Gastrocnemius medialis (tissue), 4 donors: Measurements from ENCODE around the gene INSRR. TPM values are rescaled to one million over a fixed set of nuclear protein-coding genes. Genes with fewer than 3 reads are reported as not detected.

Experiments used
- ATAC-seq, 2 donors: fragments of 150-250 bp; one replicate each; pipeline ENCODE4 v1.9.1; 2016
- DNase-seq, 2 donors: peaks; one replicate each; pipeline ENCODE4 v3.0.0-alpha.2; 2019
- H3K27ac ChIP-seq, 4 donors: fragments of 200-600 bp; sonication (generic); 1 replicate in 1 of 4; 2 replicates in 3 of 4; pipeline ENCODE4 v1.5.1; 2016 to 2018; ENCODE audit warnings: mild to moderate bottlenecking in 2 of 4, moderate library complexity in 1 of 4
- H3K27me3 ChIP-seq, 3 donors: fragments of 200-600 bp; sonication (generic) in 2 of 3; 1 replicate in 1 of 3; 2 replicates in 2 of 3; pipeline versions ENCODE4 v1.5.1 to v1.6.0; 2016 to 2019; ENCODE audit warnings: mild to moderate bottlenecking in 1 of 3, moderate library complexity in 1 of 3
- H3K36me3 ChIP-seq, 2 donors: fragments of 200-600 bp; sonication (generic) in 1 of 2; one replicate each; pipeline ENCODE4 v1.5.1; 2017 to 2018
- H3K4me1 ChIP-seq, 2 donors: fragments of 200-600 bp; sonication (generic) in 1 of 2; one replicate each; pipeline ENCODE4 v1.5.1; 2016 to 2017; ENCODE audit warnings: mild to moderate bottlenecking in 2 of 2
- H3K4me3 ChIP-seq, 4 donors: fragments of 200-600 bp; sonication (generic) in 3 of 4; 1 replicate in 1 of 4; 2 replicates in 3 of 4; pipeline ENCODE4 v1.5.1; 2016 to 2019; ENCODE audit warnings: mild to moderate bottlenecking in 2 of 4
- H3K9me3 ChIP-seq, 3 donors: fragments of 200-600 bp; sonication (generic) in 2 of 3; 1 replicate in 1 of 3; 2 replicates in 2 of 3; pipeline ENCODE4 v1.5.1; 2016 to 2019
- CTCF ChIP-seq, 5 experiments: fragments of 450-650 bp in 3 of 5; fragments of 200-600 bp in 2 of 5; sonication (generic) in 2 of 5; IDR thresholded peaks in 4 of 5; conservative IDR thresholded peaks in 1 of 5; 1 replicate in 4 of 5; 2 replicates in 1 of 5; pipeline ENCODE4 v1.5.1; 2016 to 2019; ENCODE audit warnings: antibody characterized with exemption in 5 of 5, mild to moderate bottlenecking in 3 of 5, moderate library complexity in 3 of 5
- POLR2A ChIP-seq, 2 donors: fragments of 450-650 bp; IDR thresholded peaks; one replicate each; pipeline ENCODE4 v1.6.1; 2017; ENCODE audit warnings: antibody characterized with exemption in 2 of 2, mild to moderate bottlenecking in 2 of 2, moderate library complexity in 2 of 2
- in situ Hi-C, 4 donors: fragments of 200-750 bp; cut with MboI; loops; one replicate each; pipeline versions ENCODE4 v1.15.0 to v1.8.0; 2017; ENCODE audit warnings: low sequenced_read_pairs in 4 of 4
- intact Hi-C: fragments of 100-400 bp; cut with DNase I; formaldehyde crosslinking; loops from one replicate; pipeline ENCODE4 v1.15.1; 2023; ENCODE audit warnings: low total_unique reads
- total RNA-seq, 4 donors: library from RNA; depleted of rRNA; stranded (reverse); fragments of >200 nt; gene quantifications; one replicate each; pipeline versions ENCODE4 v1.1.0 to v1.2.3, GENCODE V29; 2016

The INSRR gene
- total RNA-seq, 4 donors from 2014 or later: not detected

- DNase-seq (no peak), ATAC-seq (no peak)
- no peaks in the 10 kb centered on the region for H3K9me3 ChIP-seq
- in situ Hi-C loops (loop anchor here in 2 of 4 donors (25.0 kb wide), 2 partner anchors 149 to 174 kb away; partner anchors contain the start of genes CRABP2 (in 1 of the 2) and NES (in 1 of the 2)), intact Hi-C loops (loop anchor here (1.0 to 2.0 kb wide), 2 partner anchors 22 to 50 kb away; no protein-coding TSS in a partner anchor)
- H3K27ac ChIP-seq: no peak within 1 kb of the TSS
- TF ChIP-seq POLR2A (IDR thresholded peaks at IDR 0.05): no peak
- no peak for TF ChIP-seq CTCF (IDR thresholded peaks at IDR 0.05 in 4 of 5, conservative IDR thresholded peaks at IDR 0.05 in 1 of 5)
- peak within 1 kb of the TSS; percentile 28 to 50 (median 45) for H3K4me3 ChIP-seq
- peaks cover 10 to 22% of the 10 kb centered on the region in 2 donors for H3K4me1 ChIP-seq
- H3K27me3 ChIP-seq: peaks cover 49 to 55% (median 51%) of the 10 kb centered on the region in 3 donors
- H3K36me3 ChIP-seq: no peaks in the 10 kb centered on the region
Observed at GRCh38 chr1:156860628-156861423, 1.9 kb upstream of the INSRR start, which contains the start of gene NTRK1. NTRK1 (plus strand) TSS chr1:156860865; CDS start chr1:156860935, 70 bp downstream.

- in situ Hi-C loops: loop anchor here in 2 of 4 donors (25.0 kb wide), 2 partner anchors 148 to 173 kb away; partner anchors contain the start of genes CRABP2 (in 1 of the 2) and NES (in 1 of the 2)
Observed at GRCh38 chr1:156860113-156860627, 1.3 kb upstream of the INSRR start.

GRCh38 chr1:156859523-156860112 lies 701 bp upstream of the INSRR start:
- H3K9me3 ChIP-seq: no peaks in the 10 kb centered on the region
- intact Hi-C loops (loop anchor here (1.0 to 2.0 kb wide), 2 partner anchors 20 to 49 kb away; no protein-coding TSS in a partner anchor), in situ Hi-C loops (loop anchor here in 2 of 4 donors (5.0 to 25.0 kb wide), 3 partner anchors 57 to 172 kb away; partner anchors contain the start of genes CRABP2 (in 1 of the 2) and NES (in 1 of the 2))
- H3K4me1 ChIP-seq: peaks cover 10 to 22% of the 10 kb centered on the region in 2 donors
- no peak for DNase-seq
- H3K4me3 ChIP-seq: peak overlapping the region; percentile 28 to 50 (median 45)
- H3K27ac ChIP-seq: no peak overlapping the region
- ATAC-seq: peak in 1 of 2 donors; percentile 66
- TF ChIP-seq POLR2A (IDR thresholded peaks at IDR 0.05) (no peak), CTCF (IDR thresholded peaks at IDR 0.05 in 4 of 5, conservative IDR thresholded peaks at IDR 0.05 in 1 of 5) (no peak)
- peaks cover 49 to 55% (median 51%) of the 10 kb centered on the region in 3 donors for H3K27me3 ChIP-seq
- no peaks in the 10 kb centered on the region for H3K36me3 ChIP-seq

More at GRCh38 chr1:156860113-156860627, 1.3 kb upstream of the INSRR start:
- H3K27me3 ChIP-seq: peaks cover 49 to 55% (median 51%) of the 10 kb centered on the region in 3 donors
- H3K36me3 ChIP-seq: no peaks in the 10 kb centered on the region
- TF ChIP-seq CTCF (IDR thresholded peaks at IDR 0.05 in 4 of 5, conservative IDR thresholded peaks at IDR 0.05 in 1 of 5): peak; percentile 61 to 91 (median 88)
- no peak for TF ChIP-seq POLR2A (IDR thresholded peaks at IDR 0.05)
- peaks cover 10 to 22% of the 10 kb centered on the region in 2 donors for H3K4me1 ChIP-seq
- H3K4me3 ChIP-seq: peak overlapping the region; percentile 28 to 50 (median 45)
- ATAC-seq (peak; percentile 71 to 78), DNase-seq (no peak)
- intact Hi-C loops: loop anchor here (1.0 to 2.0 kb wide), 2 partner anchors 21 to 49 kb away; no protein-coding TSS in a partner anchor
- H3K9me3 ChIP-seq: no peaks in the 10 kb centered on the region
- H3K27ac ChIP-seq: no peak overlapping the region

GRCh38 chr1:156858555-156858956 lies 361 bp downstream of the INSRR start:
- intact Hi-C loops: no loop called here
- no peaks in the 10 kb centered on the region for H3K36me3 ChIP-seq
- H3K27ac ChIP-seq: no peak overlapping the region
- DNase-seq (no peak), ATAC-seq (no peak)
- H3K9me3 ChIP-seq: no peaks in the 10 kb centered on the region
- TF ChIP-seq CTCF (IDR thresholded peaks at IDR 0.05 in 4 of 5, conservative IDR thresholded peaks at IDR 0.05 in 1 of 5) (no peak), POLR2A (IDR thresholded peaks at IDR 0.05) (no peak)
- peaks cover 10 to 22% of the 10 kb centered on the region in 2 donors for H3K4me1 ChIP-seq
- H3K4me3 ChIP-seq: peak overlapping the region in 3 of 4 donors; percentile 40 to 50 (median 50)
- in situ Hi-C loops: loop anchor here in 2 of 4 donors (5.0 to 25.0 kb wide), 3 partner anchors 56 to 171 kb away; partner anchors contain the start of genes CRABP2 (in 1 of the 2) and NES (in 1 of the 2)
- peaks cover 47 to 55% (median 49%) of the 10 kb centered on the region in 3 donors for H3K27me3 ChIP-seq
